COR-L47 (cell line): Measurements from ENCODE around the gene KLK15.
"Not testable (repeated sequence)": the region's sequence is repeated elsewhere in the genome, so short reads cannot be mapped to it uniquely, and the experiment has no call there.

Experiments used
- DNase-seq: peaks from one replicate; lab custom pipeline; 2025; lab: John Stamatoyannopoulos, UW

Gene KLK15

DNA sequence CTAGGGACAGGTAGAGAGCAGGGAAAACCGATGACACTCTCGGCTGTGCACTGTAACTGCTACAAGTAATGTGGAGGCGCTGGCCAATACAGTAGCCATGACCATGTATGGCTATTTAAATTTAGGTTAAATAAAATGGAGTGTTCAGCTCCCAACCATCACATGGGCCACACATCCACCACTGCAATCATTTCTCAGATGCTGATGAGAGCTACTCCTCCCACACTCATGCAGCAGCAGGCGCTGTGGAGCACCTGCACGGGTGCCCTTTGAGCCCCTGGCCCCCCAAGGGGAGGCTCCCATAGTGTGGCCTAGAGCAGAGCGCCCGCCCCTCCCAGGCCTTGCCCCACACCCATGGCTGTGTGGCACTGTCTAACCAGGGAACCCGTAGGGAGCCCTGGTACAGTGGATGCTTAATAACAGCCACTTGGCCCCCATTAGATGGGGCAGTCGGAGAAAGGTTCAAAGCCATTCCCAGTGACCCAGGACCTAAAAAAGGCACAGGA lies 37.2 kb downstream of the KLK15 start:
- DNase-seq, result no peak

DNA sequence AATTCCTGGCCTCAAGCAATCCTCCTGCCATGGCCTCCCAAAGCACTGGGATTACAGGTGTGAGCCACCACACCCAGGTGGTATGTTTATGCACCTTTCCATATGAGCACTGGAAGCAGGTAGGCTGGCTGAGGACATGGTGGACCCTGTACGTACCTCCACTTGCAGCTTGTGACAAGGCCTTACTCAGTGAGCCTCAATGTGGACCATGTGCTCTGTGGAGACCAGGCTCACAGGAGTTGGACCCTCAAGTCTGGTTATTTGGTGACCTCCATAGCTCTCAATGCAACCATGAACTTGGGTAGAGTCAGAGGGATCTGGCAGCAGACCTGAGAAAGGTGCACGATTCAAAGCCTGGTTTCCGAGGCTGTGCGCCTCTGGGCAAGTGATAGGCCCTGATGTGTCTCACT lies 37.7 kb downstream of the KLK15 start:
- DNase-seq, result no peak

DNA sequence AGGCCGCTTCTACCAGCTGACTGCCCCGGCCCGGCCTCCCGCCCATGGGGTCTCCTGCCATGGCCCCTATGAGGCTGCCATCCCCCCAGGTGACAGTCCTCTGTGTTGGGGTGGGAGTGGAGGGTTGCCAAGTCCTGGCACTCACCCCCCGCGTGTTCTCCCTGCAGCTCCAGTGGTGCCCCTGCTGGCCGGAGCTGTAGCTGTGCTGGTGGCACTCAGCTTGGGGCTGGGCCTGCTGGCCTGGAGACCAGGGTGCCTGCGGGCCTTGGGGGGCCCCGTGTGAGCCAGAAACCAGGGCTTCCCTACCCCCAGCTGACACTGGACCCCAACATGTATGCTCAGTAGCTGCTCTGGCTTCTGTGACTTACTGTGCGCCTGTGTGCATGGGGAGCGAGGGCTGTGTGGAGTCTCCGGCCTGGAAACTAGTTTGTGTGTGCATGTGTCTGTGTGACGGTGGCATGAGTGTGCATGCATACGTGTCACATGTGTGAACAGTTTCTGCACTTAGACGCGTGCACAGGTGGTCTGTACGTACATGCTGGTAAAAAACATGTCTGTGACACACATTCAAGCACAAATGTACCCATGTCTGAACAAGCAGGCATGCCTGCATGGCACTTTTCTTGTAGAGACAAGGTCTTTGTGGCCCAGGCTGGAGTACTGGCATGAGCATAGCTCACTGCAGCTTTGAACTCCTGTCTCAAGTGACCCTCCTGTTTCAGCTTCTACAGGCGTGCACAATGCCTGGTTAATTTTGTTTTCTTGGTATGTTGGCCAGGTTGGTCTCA lies 38.3 kb downstream of the KLK15 start:
- no peak for DNase-seq

DNA sequence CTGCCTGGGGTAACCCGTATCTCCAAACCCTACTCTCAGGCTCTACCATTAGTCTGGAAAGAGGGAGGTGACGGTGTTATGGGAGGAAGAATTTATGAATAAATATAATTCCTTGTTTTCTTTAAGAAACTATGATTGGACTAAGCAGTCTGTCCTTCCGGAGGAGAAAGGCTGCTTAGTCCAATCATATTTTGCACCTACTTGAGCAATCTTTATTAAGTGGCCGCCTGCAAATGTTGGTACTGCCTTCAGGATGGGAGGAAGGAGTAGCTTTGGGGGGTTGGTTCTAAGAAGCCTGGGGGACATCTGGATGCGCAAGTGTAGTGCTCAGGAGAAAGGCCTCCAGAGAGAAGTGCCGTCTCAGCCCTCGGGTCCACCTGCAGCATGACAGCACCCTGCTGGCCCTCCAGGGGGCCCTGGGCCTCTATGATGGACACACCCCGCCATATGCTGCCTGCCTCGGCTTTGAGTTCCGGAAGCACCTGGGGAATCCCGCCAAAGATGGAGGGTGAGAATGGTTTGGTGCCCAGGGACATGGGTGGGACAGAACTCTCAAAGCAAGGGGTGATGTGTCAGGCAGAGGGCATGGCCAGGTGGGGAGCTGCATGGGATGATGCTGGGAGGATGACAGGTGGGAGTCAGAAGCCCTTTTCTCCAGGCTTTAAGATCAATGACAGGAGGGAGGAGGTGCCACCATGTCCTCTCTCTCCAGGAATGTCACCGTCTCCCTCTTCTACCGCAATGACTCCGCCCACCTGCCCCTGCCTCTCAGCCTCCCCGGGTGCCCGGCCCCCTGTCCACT lies 39.1 kb downstream of the KLK15 start:
- peak; percentile 56 for DNase-seq

DNA sequence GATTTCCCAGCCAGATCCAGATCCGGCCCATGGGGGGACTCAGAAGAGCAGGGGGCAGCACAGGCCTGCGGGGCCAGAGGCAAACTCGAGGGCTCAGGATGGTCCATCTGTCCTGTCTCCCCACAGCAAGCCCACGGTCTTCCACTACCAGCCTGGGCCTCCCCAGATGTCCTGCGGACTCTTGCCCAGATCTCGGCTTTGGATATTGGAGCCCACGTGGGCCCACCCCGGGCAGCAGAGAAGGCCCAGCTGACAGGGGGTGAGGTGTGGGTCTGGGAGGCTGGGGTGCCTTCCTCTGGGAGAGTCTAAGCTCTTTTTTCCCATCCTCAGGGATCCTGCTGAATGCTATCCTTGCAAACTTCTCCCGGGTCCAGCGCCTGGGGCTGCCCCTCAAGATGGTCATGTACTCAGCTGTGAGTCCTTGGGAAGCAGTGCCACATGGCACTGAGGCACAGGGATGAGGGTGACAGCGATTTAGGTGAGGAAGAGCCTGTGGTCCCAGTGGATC lies 39.8 kb downstream of the KLK15 start:
- no peak for DNase-seq

DNA sequence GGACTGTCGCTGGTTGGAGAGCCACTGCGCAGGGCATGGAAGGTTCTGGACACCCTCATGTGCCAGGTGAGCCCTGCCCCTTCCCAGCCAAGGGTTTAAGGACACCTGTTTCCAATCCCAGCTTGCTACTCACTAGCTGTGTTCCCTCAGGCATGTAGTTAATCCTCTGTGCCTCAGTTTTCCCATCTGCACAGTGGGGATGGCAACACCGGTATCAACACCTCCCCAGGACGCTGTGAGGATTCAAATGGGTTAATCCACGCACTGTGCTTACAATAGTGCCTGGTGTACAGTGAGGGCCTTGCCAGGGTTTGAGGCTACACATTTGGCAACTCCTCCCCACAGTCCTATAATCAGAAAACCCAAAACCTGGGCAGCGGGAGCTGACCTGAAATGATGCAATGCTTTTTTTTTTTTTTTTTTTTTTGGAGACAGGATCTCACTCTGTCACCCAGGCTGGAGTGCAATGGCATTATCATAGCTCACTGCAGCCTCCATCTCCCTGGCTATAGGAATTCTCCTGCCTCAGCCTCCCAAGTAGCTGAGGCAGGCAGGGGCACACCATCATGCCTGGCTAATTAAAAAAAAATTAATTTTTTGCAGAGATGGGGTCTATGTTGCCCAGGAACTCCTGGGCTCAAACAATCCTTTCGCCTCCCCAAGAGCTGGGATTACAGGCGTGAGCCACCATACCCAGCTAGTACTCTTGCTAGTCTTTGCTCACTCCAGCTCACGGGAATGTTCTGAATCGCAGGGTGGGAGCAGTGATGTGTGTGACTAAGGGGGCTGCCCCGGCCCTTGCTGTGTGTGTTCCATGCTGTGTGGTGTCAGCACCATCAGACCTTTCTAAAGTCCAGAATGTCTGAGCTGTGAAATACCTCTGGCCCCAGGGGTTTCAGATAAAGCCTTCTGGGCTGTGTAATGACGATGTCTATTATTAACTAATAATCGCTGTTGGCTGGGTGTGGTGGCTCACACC lies 40.8 kb downstream of the KLK15 start:
- DNase-seq, result no peak

DNA sequence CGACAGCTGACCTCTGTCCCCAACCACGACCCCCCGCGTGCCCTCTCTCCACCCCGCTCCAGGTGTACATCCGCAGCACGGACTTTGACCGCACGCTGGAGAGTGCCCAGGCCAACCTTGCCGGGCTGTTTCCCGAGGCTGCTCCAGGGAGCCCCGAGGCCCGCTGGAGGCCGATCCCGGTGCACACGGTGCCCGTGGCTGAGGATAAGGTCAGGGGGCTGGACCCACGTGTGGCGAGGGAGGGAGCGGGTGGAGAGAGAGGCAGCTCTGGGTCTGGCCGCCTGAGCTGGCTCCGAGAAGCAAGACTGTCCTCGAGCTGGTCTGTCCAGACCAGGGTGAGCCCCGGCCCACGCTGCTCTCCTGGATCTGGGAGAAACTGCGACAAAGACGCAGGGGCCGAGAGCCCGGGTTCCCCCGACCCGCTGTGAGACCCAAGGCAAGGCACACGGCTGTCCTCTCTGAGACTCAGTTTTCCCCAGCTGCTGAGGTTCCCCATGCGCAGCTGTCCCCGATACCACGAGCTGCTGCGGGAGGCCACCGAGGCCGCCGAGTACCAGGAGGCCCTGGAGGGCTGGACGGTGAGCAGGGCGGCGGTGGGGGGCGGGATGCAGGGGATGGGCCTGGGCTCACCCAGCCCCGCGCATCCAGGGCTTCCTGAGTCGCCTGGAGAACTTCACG lies 41.6 kb downstream of the KLK15 start:
- DNase-seq, result no peak

DNA sequence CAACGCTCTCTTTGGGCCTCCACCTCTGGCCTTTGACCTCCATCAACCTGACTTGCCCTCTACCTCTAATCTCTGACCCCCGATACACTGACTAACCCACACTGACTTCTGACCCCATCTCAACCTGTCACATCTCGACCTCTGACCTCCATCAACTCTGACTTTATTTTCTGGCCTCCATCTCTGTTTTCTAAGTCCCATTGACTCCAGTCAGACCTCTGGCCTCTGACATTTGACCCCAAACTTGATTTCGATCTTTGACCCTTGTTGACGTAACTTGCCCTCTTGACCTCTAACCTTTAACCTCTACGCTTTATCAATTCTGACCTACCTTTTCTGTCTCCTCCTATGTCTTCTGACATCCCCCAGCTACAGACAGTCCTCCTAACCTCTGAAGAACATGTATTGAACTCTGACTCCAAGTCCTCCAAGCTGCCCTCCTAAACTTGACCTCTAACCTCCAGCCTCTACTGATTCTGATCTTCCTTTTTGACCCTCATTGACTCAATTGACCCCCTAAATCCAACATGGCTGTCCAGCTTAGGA lies 42.4 kb downstream of the KLK15 start:
- no peak for DNase-seq

DNA sequence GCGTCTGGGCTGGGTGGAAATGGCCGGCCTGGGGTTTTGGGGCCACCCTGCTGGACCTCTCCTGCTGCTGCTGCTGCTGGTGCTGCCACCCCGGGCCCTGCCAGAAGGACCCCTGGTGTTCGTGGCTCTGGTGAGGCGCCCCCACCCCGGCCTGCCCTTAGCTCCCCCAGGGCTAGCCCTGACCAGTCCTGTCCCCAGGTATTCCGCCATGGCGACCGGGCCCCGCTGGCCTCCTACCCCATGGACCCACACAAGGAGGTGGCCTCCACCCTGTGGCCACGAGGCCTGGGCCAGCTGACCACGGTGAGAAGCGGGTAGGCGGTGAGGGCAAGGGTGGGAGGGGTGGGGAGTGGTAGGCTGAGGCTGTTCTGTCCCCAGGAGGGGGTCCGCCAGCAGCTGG lies 43.0 kb downstream of the KLK15 start, which contains the start of gene ACP4:
Gene ACP4 (plus strand): TSS at position 20 of the 400 bp plus-strand sequence. CDS start 0 bp downstream, at position 20.
- DNase-seq, result no peak

DNA sequence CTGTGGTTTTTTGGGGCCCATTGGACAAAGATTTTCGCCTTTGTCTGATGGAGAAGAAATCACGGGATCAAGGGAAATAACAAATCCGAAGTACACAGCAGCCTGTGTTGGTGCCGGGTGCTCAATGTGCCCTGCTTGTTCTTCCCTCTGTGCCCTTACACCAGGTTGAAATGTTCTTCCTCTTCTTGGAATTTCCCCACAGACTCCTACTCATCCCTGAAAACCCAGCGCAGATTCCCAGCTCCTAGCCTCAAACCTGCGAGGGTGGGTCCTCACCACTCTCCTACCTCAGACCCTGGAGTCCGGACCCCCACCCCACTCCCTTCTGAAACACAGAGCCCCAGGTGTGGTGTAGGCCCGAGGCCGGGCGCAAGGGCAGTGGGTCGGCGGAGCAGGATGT lies 48.0 kb downstream of the KLK15 start:
- DNase-seq, result no peak

DNA sequence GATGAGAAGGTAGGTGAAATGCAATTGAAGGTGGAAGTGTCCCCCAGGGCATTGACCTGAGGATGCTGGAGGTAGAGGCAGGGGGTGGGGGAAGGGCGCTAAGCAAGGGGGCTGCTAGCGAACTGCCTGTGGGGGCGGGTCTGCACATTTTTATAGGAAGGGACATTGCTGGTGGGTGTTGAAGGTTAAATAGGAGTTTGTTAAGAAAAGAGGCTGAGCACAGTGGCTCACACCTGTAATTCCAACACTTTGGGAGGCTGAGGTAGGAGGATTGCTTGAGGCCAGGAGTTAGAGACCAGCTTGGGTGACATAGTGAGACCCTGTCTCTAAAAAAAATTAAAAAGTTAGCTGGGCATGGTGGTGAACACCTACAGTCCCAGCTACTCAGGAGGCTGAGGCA lies 48.7 kb downstream of the KLK15 start:
- DNase-seq, result no peak

DNA sequence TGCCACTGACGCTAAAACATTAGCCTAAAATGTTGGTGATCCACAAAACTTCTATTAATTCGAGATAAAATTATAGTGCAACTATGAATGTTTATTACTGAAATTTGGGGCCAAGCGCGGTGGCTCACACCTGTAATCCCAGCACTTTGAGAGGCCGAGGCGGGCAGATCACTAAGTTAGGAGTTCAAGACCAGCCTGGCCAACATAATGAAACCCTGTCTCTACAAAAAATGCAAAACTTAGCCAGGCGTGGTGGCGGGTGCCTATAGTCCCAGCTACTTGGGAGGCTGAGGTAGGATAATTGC lies 49.6 kb downstream of the KLK15 start:
- DNase-seq, result not testable (repeated sequence)

DNA sequence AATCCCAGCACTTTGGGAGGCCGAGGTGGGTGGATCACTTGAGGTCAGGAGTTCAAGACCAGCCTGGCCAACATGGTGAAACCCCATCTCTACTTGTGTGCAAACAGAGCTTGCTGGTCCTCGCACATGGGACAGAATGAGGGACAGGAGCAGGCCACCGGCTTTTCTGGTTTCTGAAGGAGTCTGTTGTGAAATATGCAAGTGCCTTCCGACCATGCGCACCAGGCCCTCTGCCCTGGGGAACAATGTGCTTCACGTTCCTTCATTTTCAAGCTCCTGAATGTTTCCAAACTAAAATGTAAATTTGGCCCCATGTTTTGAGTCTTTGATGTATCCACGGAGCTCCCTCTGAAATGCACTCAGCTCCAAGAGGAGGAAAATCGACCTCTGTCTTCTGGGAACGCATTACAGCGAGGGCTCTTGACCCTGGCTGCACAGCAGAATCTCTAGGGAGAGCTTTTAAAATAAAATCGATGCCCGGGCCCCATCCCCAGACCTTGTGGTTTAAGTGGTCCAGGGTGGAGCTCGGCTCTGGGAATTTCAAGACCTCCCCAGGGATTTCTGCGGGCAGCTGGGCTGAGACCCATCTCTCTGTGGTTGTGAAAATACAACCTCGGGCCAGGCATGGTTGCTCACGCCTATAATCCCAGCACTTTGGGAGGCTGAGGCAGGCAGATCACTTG lies 52.5 kb downstream of the KLK15 start:
- DNase-seq, result no peak

DNA sequence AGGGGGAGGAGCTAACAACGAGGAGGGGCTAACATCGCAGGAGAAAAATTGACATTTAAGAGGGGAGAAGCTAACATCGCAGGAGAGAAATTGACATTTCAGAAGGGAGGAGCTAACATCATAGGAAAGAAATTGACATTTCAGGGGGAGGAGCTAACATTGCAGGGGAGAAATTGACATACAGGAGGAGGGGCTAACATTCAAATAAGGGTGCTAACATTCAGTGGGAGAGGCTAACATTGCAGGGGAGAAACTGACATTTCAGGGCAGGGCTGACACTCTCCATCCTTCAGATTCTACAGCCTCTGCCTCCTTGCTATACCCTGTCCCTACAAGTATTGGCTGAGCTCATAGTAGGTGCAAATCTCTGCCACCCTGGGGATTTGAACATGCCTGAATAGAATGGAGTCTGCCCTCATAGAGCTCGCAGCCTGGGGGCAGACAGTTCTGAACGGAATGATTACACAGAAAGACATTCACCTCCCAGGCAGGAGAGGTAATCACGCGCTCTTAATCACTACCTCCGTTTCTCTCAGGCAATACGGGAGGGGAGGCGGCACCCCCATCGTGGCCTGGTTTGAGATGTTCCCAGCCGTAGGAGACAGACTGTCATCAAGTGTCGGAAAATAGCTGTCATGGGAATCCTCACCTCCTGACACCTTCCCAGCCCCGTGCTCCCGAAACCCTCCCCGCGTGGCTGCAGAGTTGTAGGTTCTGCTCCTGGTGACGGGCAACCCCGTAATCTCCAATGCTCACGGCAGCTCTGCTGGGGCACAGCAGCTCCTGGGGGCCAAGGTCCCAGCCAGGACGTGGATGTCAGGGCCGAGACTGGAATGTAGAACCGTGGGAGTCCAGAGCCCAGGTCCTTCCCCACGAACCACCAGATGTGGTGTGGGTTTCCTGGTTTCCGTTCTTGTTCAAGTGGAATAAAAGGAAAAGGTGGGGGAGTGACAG lies 53.6 kb downstream of the KLK15 start:
- no peak for DNase-seq

DNA sequence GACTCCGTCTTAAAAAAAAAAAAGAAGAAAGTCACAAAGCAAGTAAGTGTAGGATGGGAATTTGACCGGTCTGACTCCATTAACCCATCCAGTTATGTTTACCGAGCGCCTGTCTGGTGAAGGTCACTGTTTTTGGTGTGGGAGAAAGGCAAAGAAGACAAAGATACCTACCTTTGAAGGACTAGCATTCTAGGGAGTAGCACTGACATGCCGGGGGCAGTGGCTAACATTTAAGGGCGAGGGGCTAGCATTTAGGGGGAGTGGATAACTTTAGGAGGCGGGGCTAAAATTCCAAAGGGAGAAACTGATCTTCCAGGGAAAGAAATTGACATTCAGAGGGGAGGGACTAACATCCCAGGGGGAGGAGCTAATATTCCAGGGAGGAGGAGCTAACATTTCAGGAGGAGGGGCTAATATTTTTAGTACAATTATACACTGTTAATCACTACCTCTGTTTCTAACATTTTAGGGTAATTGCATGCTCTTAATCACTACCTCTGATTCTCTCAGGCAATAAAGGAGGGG lies 54.4 kb downstream of the KLK15 start:
- DNase-seq, result no peak

DNA sequence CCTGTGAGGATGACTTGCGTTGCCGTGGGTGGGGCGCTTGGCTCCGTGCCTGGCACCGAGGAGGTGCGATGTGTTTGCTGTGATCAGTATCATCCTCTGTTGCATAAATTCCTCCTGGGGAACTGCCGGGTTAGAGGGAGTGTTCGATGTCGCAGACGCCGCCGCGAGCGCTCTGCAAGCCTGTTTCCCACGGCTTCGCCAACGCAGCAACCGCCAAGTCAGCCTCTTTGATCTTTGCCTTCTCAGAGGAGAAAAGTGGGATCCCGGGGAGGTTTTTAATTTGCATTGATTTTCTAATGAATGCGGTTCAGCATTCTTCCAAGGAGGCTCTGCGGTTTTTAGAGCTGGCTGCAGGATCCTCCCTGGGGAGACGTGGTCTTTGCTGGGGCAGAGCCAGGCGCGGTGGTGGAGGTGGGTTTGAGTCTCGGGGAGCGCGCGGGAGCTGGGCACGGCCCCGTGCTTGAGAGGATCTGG lies 55.5 kb downstream of the KLK15 start:
- DNase-seq, result no peak

DNA sequence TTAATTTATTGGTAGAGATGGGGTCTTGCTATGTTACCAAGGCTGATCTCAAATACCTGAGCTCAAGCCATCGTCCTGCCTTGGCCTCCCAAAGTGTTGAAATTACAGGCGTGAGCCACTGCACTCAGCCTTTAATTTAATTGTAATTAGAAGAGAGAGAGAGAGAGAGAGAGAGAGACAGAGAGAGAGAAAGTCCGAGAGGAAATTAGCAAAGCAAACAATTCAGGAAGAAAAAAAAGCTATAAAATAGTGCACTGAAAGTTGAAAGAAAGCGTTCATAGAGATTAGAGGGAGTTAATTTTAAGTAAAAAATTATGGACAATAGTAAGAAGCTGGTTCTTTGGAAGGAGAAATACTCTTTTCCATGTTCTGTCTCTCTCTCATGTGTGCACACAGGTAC lies 56.1 kb downstream of the KLK15 start:
- no peak for DNase-seq

DNA sequence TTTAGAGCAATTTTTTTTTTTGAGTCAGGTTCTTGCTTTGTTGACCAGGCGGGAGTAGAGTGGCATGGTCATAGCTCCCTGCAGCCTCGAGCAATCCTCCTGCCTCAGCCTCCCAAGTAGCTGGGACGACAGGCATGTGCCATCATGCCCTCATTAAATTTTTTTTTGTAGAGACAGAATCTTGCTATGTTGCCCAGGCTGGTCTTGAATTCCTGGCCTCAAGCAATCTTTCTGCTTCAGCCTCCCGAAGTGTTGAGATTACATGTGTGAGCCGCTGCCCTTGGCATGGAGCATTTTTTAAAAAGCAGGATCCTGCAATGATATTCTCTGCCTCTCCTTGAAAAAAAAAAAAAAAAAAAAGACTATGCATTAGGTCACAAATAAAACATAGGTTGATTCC lies 57.2 kb downstream of the KLK15 start:
- no peak for DNase-seq
